Measurements from ENCODE around the gene KRTAP10-2. TPM values are rescaled to one million over a fixed set of nuclear protein-coding genes. Genes with fewer than 3 reads are reported as not detected.
"Not testable (repeated sequence)": the region's sequence is repeated elsewhere in the genome, so short reads cannot be mapped to it uniquely, and the experiment has no call there.

Gene KRTAP10-2
- total RNA-seq, 1 donor from 2014 or later = not detected

DNA sequence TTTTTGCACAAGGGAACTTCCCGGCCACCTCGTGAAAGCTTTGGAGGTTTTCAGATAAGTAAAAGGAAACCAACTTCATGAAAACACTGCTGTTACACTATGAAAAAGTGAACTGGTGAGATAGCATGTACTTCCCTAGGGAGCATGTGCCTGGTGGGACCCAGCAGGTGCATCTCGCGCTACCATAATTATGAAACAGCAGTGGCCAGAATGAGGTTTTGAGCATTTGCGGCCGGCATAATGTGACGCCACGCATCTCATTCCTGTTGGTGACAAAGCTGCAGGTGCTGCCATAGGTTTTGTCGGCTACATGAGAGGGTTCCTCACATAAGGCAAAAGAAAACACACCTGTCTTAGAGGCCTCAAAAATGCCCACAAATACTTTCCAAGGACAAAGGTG lies 5.6 kb upstream of the KRTAP10-2 start:
- TF ChIP-seq, protein P1, sequence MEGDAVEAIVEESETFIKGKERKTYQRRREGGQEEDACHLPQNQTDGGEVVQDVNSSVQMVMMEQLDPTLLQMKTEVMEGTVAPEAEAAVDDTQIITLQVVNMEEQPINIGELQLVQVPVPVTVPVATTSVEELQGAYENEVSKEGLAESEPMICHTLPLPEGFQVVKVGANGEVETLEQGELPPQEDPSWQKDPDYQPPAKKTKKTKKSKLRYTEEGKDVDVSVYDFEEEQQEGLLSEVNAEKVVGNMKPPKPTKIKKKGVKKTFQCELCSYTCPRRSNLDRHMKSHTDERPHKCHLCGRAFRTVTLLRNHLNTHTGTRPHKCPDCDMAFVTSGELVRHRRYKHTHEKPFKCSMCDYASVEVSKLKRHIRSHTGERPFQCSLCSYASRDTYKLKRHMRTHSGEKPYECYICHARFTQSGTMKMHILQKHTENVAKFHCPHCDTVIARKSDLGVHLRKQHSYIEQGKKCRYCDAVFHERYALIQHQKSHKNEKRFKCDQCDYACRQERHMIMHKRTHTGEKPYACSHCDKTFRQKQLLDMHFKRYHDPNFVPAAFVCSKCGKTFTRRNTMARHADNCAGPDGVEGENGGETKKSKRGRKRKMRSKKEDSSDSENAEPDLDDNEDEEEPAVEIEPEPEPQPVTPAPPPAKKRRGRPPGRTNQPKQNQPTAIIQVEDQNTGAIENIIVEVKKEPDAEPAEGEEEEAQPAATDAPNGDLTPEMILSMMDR (conservative IDR thresholded peaks at IDR 0.05; ENCODE audit: low read depth, low read length) = no peak
- no peak for DNase-seq (ENCODE audit: low read depth)
- H3K4me3 ChIP-seq (ENCODE audit: low read depth, low read length) = no peak overlapping the region

DNA sequence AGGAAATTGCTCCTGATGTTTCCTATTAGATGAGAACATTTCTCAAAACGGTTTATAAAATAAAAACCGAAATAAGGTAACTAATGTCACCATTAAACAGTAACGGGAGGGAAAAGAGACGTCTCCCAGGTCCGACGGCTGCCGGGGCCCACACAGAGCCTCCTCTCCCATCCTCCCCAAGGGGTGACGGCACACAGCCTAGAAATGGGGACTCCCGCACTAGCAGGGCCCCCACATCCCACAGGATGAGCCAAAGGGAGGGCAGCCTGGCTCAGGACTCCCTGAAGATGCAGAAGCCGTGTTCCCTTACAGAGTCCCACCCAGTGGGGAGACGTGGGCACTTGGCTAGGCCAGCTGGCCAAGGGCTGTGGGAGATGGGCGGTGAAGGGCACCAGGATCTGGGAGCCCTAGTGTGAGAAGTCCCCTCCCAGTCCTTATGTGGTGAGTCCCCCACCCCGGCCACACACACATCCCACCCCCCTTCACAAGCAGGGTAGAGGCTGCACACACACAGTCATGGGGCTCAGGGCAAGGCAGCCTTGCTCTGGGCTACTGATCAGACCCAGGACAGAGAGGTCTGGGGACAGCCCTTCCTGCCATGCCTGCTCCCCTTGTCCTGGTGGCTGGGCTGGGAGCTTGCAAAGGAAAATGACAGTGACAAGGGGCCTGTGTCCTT lies 4.0 kb upstream of the KRTAP10-2 start:
- TF ChIP-seq, protein P1 (conservative IDR thresholded peaks at IDR 0.05; ENCODE audit: low read depth, low read length) = no peak
- no peak for DNase-seq (ENCODE audit: low read depth)
- no peak overlapping the region for H3K4me3 ChIP-seq (ENCODE audit: low read depth, low read length)

DNA sequence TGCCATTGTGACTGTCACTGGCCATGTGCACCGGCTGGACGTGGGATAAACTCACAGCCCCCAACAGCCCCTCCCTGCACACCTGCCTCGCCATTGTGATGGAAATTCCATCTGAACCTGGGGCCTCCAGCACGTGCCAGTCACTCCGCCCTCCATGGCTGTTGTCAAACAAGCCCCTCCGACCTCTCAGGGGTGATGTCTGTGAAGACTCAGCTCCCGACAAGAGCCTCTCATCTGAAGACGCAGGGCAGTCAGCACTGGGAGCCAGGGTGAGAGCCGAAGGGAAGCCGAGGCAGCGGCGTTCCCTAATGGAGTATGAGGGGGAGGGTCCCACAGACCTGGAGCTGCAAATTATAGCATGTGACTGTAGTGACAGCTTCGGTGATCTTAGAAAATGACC lies 1.4 kb upstream of the KRTAP10-2 start:
- no peak overlapping the region for H3K4me3 ChIP-seq (ENCODE audit: low read depth, low read length)
- no peak for DNase-seq (ENCODE audit: low read depth)
- TF ChIP-seq, protein P1 (conservative IDR thresholded peaks at IDR 0.05; ENCODE audit: low read depth, low read length) = no peak

DNA sequence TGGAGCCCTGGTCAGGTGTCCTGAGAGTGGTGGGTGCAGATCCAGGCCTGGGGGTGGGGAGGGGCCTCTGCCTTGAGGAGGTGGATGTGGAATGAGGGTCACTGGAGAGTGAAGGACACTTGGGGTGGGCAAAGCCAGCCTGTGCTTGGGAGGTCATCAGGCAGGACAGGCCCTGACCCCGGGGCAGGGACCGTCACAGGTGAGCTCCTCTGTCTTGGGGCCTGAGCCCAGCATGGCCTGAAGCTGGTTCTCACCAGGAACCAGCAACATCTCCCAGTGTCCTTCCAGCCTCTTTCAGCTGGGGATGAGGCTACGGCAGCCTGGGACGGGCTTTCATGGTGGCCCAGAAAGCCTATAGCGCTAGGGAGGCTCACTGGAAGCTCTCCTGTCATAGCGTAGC lies 831 bp upstream of the KRTAP10-2 start:
- no peak for DNase-seq (ENCODE audit: low read depth)
- no peak overlapping the region for H3K4me3 ChIP-seq (ENCODE audit: low read depth, low read length)
- TF ChIP-seq, protein P1 (conservative IDR thresholded peaks at IDR 0.05; ENCODE audit: low read depth, low read length) = no peak

DNA sequence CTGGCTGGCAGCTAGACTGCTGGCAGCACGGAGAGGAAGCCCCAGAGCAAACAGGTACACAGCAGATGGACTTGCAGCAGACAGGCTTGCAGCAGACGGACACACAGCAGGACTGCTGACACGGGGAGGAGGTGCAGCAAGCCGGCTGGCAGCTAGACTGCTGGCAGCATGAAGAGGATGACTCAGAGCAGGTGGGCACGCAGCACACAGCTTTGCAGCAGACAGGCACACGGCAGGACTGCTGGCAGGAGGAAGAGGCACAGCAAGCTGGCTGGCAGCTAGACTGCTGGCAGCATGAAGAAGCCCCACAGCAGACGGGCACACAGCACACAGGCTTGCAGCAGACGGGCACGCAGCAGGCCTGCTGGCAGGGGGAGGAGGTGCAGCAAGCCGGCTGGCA lies 498 bp downstream of the KRTAP10-2 start:
- DNase-seq (ENCODE audit: low read depth) = no peak
- H3K4me3 ChIP-seq (ENCODE audit: low read depth, low read length) = no peak overlapping the region
- TF ChIP-seq, protein P1 (conservative IDR thresholded peaks at IDR 0.05; ENCODE audit: low read depth, low read length) = no peak

DNA sequence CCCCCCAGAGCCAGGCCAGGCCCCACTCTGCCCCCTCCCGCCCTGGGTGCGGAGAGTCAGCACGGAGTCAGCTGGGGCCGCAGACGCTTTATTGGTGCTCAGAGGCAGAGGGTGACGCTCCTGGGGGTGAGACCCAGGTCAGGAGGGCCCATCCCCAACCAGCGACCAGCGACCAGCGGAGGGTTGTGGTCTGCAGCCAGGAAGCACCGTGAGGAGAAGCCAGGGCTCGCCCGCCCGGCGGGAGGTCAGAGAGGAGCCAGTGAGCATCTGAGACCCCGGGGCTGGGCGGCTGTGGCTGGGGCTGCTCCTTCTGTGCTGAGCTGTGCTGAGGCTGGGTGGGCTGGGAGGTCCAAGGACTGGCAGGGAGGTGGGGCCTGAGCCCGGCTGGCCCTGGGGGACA lies 1.0 kb downstream of the KRTAP10-2 start:
- H3K4me3 ChIP-seq (ENCODE audit: low read depth, low read length); DNase-seq (ENCODE audit: low read depth): not testable (repeated sequence)

GRCh38 chr21:44549525-44550211 lies 1.6 kb downstream of the KRTAP10-2 start:
- H3K4me3 ChIP-seq (ENCODE audit: low read depth, low read length) = no peak overlapping the region
- DNase-seq (ENCODE audit: low read depth) = no peak
- TF ChIP-seq, protein P1 (conservative IDR thresholded peaks at IDR 0.05; ENCODE audit: low read depth, low read length) = no peak
